ENCODE measurements around the gene COL16A1. TPM values are rescaled to one million over a fixed set of nuclear protein-coding genes. Genes with fewer than 3 reads are reported as not detected.

Gene COL16A1
- polyA plus RNA-seq, 3 donors: 0.13 TPM; not detected in 2

DNA sequence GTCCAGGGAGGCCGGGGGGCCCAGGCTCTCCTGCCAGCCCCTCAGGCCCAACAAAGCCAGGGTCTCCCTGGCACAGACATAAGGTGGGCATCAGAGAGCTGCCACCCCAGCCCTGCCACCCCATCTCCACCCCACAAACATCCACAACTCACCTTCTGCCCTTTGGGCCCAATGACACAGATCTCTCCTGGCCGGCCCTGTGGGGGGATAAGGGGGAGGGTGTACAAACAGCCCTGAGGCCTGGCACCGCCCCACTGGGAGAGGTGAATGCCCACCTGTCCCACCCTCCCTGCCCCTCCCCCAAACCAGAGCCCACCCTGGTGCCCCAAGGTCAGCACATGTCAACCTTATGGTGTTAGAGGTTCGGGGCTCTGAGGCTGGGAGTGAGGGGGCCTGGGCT is 12.4 kb downstream of the COL16A1 start:
- no peak for DNase-seq
- no peak overlapping the region for H3K27ac ChIP-seq (ENCODE audit: low read depth in 1 of 2, low read length in 2 of 2)
- H3K4me2 ChIP-seq (replicated peaks; ENCODE audit: extremely low read depth, low read length, poor library complexity, severe bottlenecking): no peak overlapping the region
- Mint-ChIP-seq H3K4me1 (no peaks in the 10 kb centered on the region), H3K9me3 (peaks cover 0 to 2% (median 0%) of the 10 kb centered on the region in 7 donors), H3K4me3 (no peak overlapping the region), H3K27ac (no peak overlapping the region), H3K36me3 (no peaks in the 10 kb centered on the region), H3K27me3 (ENCODE audit: low read depth in 3 of 3) (peaks cover 0 to 2% (median 1%) of the 10 kb centered on the region in 3 donors)
- no peak overlapping the region for H3K4me3 ChIP-seq (replicated peaks in 1 of 3; ENCODE audit: low read depth in 2 of 3, low read length in 3 of 3)
- WGBS (ENCODE audit: insufficient coverage): no CpG with 5 or more reads among the region's 4 CpGs
- H3K4me1 ChIP-seq (ENCODE audit: control insufficient read depth in 1 of 2, insufficient read depth in 2 of 2, low read length in 2 of 2): no peaks in the 10 kb centered on the region
- intact Hi-C loops (cut with micrococcal nuclease): no loop called here
- no peaks in the 10 kb centered on the region for H4K20me1 ChIP-seq (ENCODE audit: insufficient read depth, low read length)
- TF ChIP-seq, protein P1, sequence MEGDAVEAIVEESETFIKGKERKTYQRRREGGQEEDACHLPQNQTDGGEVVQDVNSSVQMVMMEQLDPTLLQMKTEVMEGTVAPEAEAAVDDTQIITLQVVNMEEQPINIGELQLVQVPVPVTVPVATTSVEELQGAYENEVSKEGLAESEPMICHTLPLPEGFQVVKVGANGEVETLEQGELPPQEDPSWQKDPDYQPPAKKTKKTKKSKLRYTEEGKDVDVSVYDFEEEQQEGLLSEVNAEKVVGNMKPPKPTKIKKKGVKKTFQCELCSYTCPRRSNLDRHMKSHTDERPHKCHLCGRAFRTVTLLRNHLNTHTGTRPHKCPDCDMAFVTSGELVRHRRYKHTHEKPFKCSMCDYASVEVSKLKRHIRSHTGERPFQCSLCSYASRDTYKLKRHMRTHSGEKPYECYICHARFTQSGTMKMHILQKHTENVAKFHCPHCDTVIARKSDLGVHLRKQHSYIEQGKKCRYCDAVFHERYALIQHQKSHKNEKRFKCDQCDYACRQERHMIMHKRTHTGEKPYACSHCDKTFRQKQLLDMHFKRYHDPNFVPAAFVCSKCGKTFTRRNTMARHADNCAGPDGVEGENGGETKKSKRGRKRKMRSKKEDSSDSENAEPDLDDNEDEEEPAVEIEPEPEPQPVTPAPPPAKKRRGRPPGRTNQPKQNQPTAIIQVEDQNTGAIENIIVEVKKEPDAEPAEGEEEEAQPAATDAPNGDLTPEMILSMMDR (IDR thresholded peaks at IDR 0.05): no peak
- H3K9me3 ChIP-seq (replicated peaks in 1 of 2; ENCODE audit: control insufficient read depth in 1 of 2, insufficient read depth in 1 of 2, low read length in 2 of 2): no peaks in the 10 kb centered on the region
- no peaks in the 10 kb centered on the region for H3K79me2 ChIP-seq (ENCODE audit: insufficient read depth, low read length)
- no peaks in the 10 kb centered on the region for H3K36me3 ChIP-seq (replicated peaks in 1 of 2; ENCODE audit: control insufficient read depth in 1 of 2, insufficient read depth in 2 of 2, low read length in 2 of 2)
- no peak overlapping the region for H2AFZ ChIP-seq (ENCODE audit: insufficient read depth, low read depth, low read length, poor library complexity, severe bottlenecking)
- H3K9ac ChIP-seq (ENCODE audit: insufficient read depth, low read length, poor library complexity, severe bottlenecking): no peak overlapping the region
- H3K27me3 ChIP-seq (ENCODE audit: control insufficient read depth in 2 of 2, insufficient read depth in 2 of 2, low read length in 2 of 2): no peaks in the 10 kb centered on the region

DNA sequence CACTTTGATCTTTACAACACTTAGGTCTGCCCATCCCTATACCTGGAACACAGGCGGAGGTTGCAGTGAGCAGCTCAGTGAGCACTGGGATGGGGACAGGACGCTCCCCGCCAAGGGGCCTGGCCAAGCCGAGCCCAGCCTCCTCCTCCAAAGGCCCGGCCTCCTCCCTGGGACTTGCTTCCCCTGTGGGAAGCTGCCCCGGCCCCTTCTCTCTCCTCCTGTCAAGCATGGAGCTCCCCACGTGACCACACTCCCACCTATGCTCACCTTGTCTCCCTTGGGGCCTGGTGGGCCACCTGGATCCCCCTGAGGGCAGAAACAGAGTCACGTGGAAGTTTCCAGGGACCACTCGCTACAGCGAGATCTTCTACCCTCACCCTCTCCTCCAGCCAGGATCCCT is 12.9 kb downstream of the COL16A1 start:
- no peaks in the 10 kb centered on the region for H3K27me3 ChIP-seq (ENCODE audit: control insufficient read depth in 2 of 2, insufficient read depth in 2 of 2, low read length in 2 of 2)
- no peaks in the 10 kb centered on the region for H3K4me1 ChIP-seq (ENCODE audit: control insufficient read depth in 1 of 2, insufficient read depth in 2 of 2, low read length in 2 of 2)
- no peak overlapping the region for H3K9ac ChIP-seq (ENCODE audit: insufficient read depth, low read length, poor library complexity, severe bottlenecking)
- H2AFZ ChIP-seq (ENCODE audit: insufficient read depth, low read depth, low read length, poor library complexity, severe bottlenecking): no peak overlapping the region
- WGBS (ENCODE audit: insufficient coverage): 96% methylated on average over 9 of the region's 10 CpGs
- H3K27ac ChIP-seq (ENCODE audit: low read depth in 1 of 2, low read length in 2 of 2): no peak overlapping the region
- Mint-ChIP-seq H3K36me3 (no peaks in the 10 kb centered on the region), H3K27ac (no peak overlapping the region), H3K4me3 (no peak overlapping the region), H3K27me3 (ENCODE audit: low read depth in 3 of 3) (peaks cover 0 to 2% (median 1%) of the 10 kb centered on the region in 3 donors), H3K4me1 (no peaks in the 10 kb centered on the region), H3K9me3 (peaks cover 0 to 2% (median 0%) of the 10 kb centered on the region in 7 donors)
- no peaks in the 10 kb centered on the region for H3K9me3 ChIP-seq (replicated peaks in 1 of 2; ENCODE audit: control insufficient read depth in 1 of 2, insufficient read depth in 1 of 2, low read length in 2 of 2)
- H3K79me2 ChIP-seq (ENCODE audit: insufficient read depth, low read length): no peaks in the 10 kb centered on the region
- intact Hi-C loops (cut with micrococcal nuclease): no loop called here
- H3K4me3 ChIP-seq (replicated peaks in 1 of 3; ENCODE audit: low read depth in 2 of 3, low read length in 3 of 3): no peak overlapping the region
- H4K20me1 ChIP-seq (ENCODE audit: insufficient read depth, low read length): no peaks in the 10 kb centered on the region
- DNase-seq: no peak
- H3K4me2 ChIP-seq (replicated peaks; ENCODE audit: extremely low read depth, low read length, poor library complexity, severe bottlenecking): no peak overlapping the region
- no peaks in the 10 kb centered on the region for H3K36me3 ChIP-seq (replicated peaks in 1 of 2; ENCODE audit: control insufficient read depth in 1 of 2, insufficient read depth in 2 of 2, low read length in 2 of 2)
- TF ChIP-seq, protein P1 (IDR thresholded peaks at IDR 0.05): no peak

Data from CD14-positive monocyte (primary cell).